KMS-11 (cell line): ENCODE data around the gene NAT9.

Experiments used
- H2AFZ ChIP-seq: fragments of 200-600 bp; sonication (generic); 2 replicates; pipeline ENCODE4 v1.6.1; 2016; ENCODE audit warnings: antibody characterized with exemption, mixed run types, low read depth
- H3K27ac ChIP-seq: fragments of 200-600 bp; sonication (generic); 2 replicates; pipeline ENCODE4 v1.6.1; 2016; ENCODE audit warnings: mild to moderate bottlenecking, mixed run types
- H3K27me3 ChIP-seq: fragments of 200-600 bp; sonication (generic); 2 replicates; pipeline ENCODE4 v1.6.1; 2017; ENCODE audit warnings: mild to moderate bottlenecking, low read depth, mixed run types, moderate library complexity; ENCODE audit not compliant: insufficient read depth
- H3K36me3 ChIP-seq: fragments of 200-600 bp; sonication (generic); 2 replicates; pipeline ENCODE4 v1.6.1; 2017; ENCODE audit warnings: mild to moderate bottlenecking, mixed run types; ENCODE audit not compliant: insufficient read depth
- H3K4me1 ChIP-seq: fragments of 200-600 bp; sonication (generic); 2 replicates; pipeline ENCODE4 v1.6.1; 2016; ENCODE audit warnings: mild to moderate bottlenecking, low read depth, mixed run types; ENCODE audit not compliant: poor library complexity, severe bottlenecking
- H3K4me2 ChIP-seq: fragments of 200-600 bp; sonication (generic); 2 replicates; pipeline ENCODE4 v1.7.0; 2016; ENCODE audit warnings: mild to moderate bottlenecking, mixed run types
- H3K4me3 ChIP-seq: fragments of 200-600 bp; sonication (generic); IDR thresholded peaks from 2 replicates; pipeline ENCODE4 v1.6.1; 2017; ENCODE audit warnings: low read depth, low read length, mixed read lengths; ENCODE audit not compliant: insufficient read depth
- H3K79me2 ChIP-seq: fragments of 200-600 bp; sonication (generic); 2 replicates; pipeline ENCODE4 v1.6.1; 2016; ENCODE audit warnings: low read depth, mixed run types; ENCODE audit not compliant: insufficient read depth
- H3K9ac ChIP-seq: fragments of 200-600 bp; sonication (generic); 2 replicates; pipeline ENCODE4 v1.6.1; 2016; ENCODE audit warnings: mild to moderate bottlenecking, mixed run types
- H4K20me1 ChIP-seq: fragments of 200-600 bp; sonication (generic); 2 replicates; pipeline ENCODE4 v1.6.1; 2016; ENCODE audit warnings: mild to moderate bottlenecking, mixed run types; ENCODE audit not compliant: insufficient read depth
- CTCF ChIP-seq: fragments of 200-600 bp; sonication (generic); conservative IDR thresholded peaks from 2 replicates; pipeline ENCODE4 v1.6.1; 2017; ENCODE audit warnings: low read depth, mild to moderate bottlenecking, antibody characterized with exemption, low read length, moderate library complexity, mixed read lengths

NAT9 gene

GRCh38 chr17:74767111-74767516 is 9.0 kb downstream of the NAT9 start:
- Histone ChIP-seq H3K27ac (peak overlapping the region; percentile 22; the same call in 1 of the 2 replicates), H3K79me2 (peaks cover 56% of the 10 kb centered on the region), H4K20me1 (peaks cover 2% of the 10 kb centered on the region), H3K4me1 (peaks cover 46% of the 10 kb centered on the region), H2AFZ (no peak overlapping the region), H3K4me3 (no peak overlapping the region), H3K9ac (no peak overlapping the region), H3K4me2 (no peak overlapping the region), H3K27me3 (no peaks in the 10 kb centered on the region), H3K36me3 (no peaks in the 10 kb centered on the region; the same call in 1 of the 2 replicates)
- no peak for TF ChIP-seq CTCF

- Histone ChIP-seq H3K27me3 (no peaks in the 10 kb centered on the region), H3K4me3 (no peak overlapping the region), H2AFZ (no peak overlapping the region), H4K20me1 (peaks cover 5% of the 10 kb centered on the region), H3K36me3 (no peaks in the 10 kb centered on the region; the same call in 1 of the 2 replicates), H3K4me2 (no peak overlapping the region), H3K9ac (no peak overlapping the region), H3K79me2 (peaks cover 63% of the 10 kb centered on the region), H3K27ac (peak overlapping the region; percentile 22; the same call in 1 of the 2 replicates), H3K4me1 (peaks cover 48% of the 10 kb centered on the region)
- TF ChIP-seq CTCF = no peak
These were observed 9.7 kb downstream of the NAT9 start for GRCh38 chr17:74766413-74766812.

GRCh38 chr17:74764751-74765286 is 11.3 kb downstream of the NAT9 start:
- no peaks in the 10 kb centered on the region; the same call in 1 of the 2 replicates for H3K36me3 ChIP-seq
- H3K79me2 ChIP-seq = peaks cover 79% of the 10 kb centered on the region
- H2AFZ ChIP-seq = no peak overlapping the region
- peaks cover 20% of the 10 kb centered on the region for H4K20me1 ChIP-seq
- no peak overlapping the region for H3K27ac ChIP-seq
- no peak overlapping the region for H3K9ac ChIP-seq
- H3K4me3 ChIP-seq = no peak overlapping the region
- H3K27me3 ChIP-seq = no peaks in the 10 kb centered on the region
- no peak overlapping the region for H3K4me2 ChIP-seq
- peaks cover 53% of the 10 kb centered on the region for H3K4me1 ChIP-seq
- no peak for TF ChIP-seq CTCF

GRCh38 chr17:74763565-74764387 is 12.4 kb downstream of the NAT9 start:
- H3K4me2 ChIP-seq = no peak overlapping the region
- H4K20me1 ChIP-seq = peaks cover 28% of the 10 kb centered on the region
- peaks cover 89% of the 10 kb centered on the region for H3K79me2 ChIP-seq
- no peak for TF ChIP-seq CTCF
- no peak overlapping the region for H3K9ac ChIP-seq
- H3K27ac ChIP-seq = no peak overlapping the region
- H3K36me3 ChIP-seq = no peaks in the 10 kb centered on the region; the same call in 1 of the 2 replicates
- H2AFZ ChIP-seq = no peak overlapping the region
- H3K27me3 ChIP-seq = no peaks in the 10 kb centered on the region
- H3K4me1 ChIP-seq = peaks cover 54% of the 10 kb centered on the region
- no peak overlapping the region for H3K4me3 ChIP-seq
